Omental fat pad (tissue), 4 donors: Measurements from ENCODE around the gene CFAP43. TPM values are rescaled to one million over a fixed set of nuclear protein-coding genes. Genes with fewer than 3 reads are reported as not detected.
A peak's percentile ranks its signal among the peaks of the same experiment; 100 is the strongest.

Source experiments
- ATAC-seq: fragments of 150-250 bp; one replicate; pipeline ENCODE4 v1.9.1; 2016; ENCODE audit warnings: mild to moderate bottlenecking, moderate library complexity; ENCODE audit not compliant: low FRiP score
- DNase-seq: peaks from one replicate; pipeline ENCODE4 v3.0.0-alpha.2; 2019; ENCODE audit warnings: low spot score
- total RNA-seq, 4 donors: library from RNA; depleted of rRNA; stranded (reverse); fragments of >200 nt; gene quantifications; one replicate each; pipeline ENCODE4 v1.1.0, GENCODE V29; 2016
- TF ChIP-seq, protein P1 (sequence below), 3 donors: fragments of 450-650 bp; IDR thresholded peaks; one replicate each; pipeline ENCODE4 v1.5.1; 2016 to 2017; ENCODE audit warnings: antibody characterized with exemption in 3 of 3, mild to moderate bottlenecking in 3 of 3, moderate library complexity in 2 of 3

Gene CFAP43
- total RNA-seq, 4 donors from 2014 or later = 0.38 to 0.84 (median 0.60) TPM; not detected in 1

GRCh38 chr10:104240078-104240477 lies 7.9 kb upstream of the CFAP43 start:
- TF ChIP-seq, protein P1, sequence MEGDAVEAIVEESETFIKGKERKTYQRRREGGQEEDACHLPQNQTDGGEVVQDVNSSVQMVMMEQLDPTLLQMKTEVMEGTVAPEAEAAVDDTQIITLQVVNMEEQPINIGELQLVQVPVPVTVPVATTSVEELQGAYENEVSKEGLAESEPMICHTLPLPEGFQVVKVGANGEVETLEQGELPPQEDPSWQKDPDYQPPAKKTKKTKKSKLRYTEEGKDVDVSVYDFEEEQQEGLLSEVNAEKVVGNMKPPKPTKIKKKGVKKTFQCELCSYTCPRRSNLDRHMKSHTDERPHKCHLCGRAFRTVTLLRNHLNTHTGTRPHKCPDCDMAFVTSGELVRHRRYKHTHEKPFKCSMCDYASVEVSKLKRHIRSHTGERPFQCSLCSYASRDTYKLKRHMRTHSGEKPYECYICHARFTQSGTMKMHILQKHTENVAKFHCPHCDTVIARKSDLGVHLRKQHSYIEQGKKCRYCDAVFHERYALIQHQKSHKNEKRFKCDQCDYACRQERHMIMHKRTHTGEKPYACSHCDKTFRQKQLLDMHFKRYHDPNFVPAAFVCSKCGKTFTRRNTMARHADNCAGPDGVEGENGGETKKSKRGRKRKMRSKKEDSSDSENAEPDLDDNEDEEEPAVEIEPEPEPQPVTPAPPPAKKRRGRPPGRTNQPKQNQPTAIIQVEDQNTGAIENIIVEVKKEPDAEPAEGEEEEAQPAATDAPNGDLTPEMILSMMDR (IDR thresholded peaks at IDR 0.05) = no peak
- no peak for DNase-seq
- ATAC-seq = no peak

DNA sequence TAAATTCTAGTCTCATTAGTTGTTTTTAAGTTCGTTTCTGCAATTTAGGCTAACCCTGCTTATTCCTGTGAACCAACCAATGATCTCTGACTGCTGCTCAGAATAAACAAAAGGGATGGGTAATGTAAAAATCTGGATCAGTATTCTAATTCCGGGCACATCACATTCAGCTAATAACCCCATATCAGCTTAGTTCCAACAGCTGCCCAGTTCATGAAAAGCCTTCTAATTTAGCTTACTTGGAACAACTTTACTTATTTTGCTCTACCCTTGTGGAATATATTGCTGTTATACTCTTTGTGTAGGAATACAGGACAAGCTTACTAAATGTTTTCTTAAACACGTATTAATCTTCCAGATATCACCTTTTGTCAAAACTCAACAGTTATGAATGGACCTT lies 3.6 kb upstream of the CFAP43 start:
- TF ChIP-seq, protein P1 (IDR thresholded peaks at IDR 0.05) = no peak
- DNase-seq (no peak), ATAC-seq (no peak)

DNA sequence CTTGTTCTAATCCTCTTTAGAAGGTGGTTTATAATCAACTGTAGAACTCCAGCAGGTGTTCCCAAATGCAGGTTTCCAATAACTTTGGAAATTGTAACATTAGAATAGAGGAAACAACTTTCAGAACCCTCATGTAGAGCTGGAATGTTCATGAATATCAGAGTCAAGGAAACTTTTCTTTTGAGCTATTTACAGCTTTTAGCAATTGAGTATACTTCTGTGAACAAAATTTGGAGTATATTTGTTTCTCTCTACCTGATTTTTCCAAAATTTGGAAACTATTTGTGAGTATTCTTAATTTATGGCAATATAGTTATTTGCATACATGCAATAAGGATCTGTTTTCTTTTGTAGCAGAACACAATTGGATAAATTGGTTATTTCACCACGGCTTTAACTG lies 2.8 kb upstream of the CFAP43 start:
- no peak for ATAC-seq
- TF ChIP-seq, protein P1 (IDR thresholded peaks at IDR 0.05) = no peak
- DNase-seq = no peak

GRCh38 chr10:104233817-104234216 lies 1.7 kb upstream of the CFAP43 start:
- no peak for DNase-seq
- no peak for ATAC-seq
- TF ChIP-seq, protein P1 (IDR thresholded peaks at IDR 0.05) = no peak

DNA sequence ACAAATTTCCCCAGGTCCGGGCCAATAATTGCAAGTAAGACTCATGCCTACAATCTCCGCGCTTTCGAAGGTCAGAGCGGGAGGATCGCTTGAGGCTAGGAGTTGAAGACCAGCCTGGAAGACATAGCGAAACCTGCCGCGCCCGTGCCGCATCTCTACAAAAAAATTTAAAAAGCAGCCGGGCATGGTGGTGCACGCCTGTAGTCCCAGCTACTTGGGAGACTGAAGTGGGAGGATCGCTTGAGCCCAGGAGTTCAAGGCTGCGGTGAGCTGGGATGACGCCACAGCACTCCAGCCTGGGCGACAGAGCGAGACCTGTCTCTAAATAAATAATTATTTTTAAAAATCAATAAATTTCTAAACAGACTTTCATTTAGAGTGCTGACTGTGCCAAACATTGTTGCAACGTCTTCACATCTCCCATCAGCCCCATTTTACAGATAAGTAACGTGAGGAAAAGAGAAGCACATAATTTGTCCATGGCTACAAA lies 494 bp upstream of the CFAP43 start:
- ATAC-seq = peak; percentile 24
- DNase-seq = no peak
- TF ChIP-seq, protein P1 (IDR thresholded peaks at IDR 0.05) = no peak

GRCh38 chr10:104230490-104230889 lies 1.7 kb downstream of the CFAP43 start:
- TF ChIP-seq, protein P1 (IDR thresholded peaks at IDR 0.05) = no peak
- ATAC-seq (no peak), DNase-seq (no peak)

- TF ChIP-seq, protein P1 (IDR thresholded peaks at IDR 0.05) = no peak
- ATAC-seq = no peak
- DNase-seq = no peak
Measured at GRCh38 chr10:104223304-104223703, 8.9 kb downstream of the CFAP43 start.
